C4-2B (cell line): ENCODE results near the gene ANKRD55.

ENCODE experiments used
- H3K27ac ChIP-seq: fragments of 450-650 bp; 2 replicates; pipeline ENCODE4 v1.5.1; 2017
- ZFX ChIP-seq: fragments of 450-650 bp; IDR thresholded peaks from 2 replicates; pipeline ENCODE4 v1.6.1; 2017
- TF ChIP-seq, protein P1 (sequence below): fragments of 450-650 bp; conservative IDR thresholded peaks from 2 replicates; pipeline ENCODE4 v1.5.1; 2017; ENCODE audit warnings: mild to moderate bottlenecking

ANKRD55 gene

DNA sequence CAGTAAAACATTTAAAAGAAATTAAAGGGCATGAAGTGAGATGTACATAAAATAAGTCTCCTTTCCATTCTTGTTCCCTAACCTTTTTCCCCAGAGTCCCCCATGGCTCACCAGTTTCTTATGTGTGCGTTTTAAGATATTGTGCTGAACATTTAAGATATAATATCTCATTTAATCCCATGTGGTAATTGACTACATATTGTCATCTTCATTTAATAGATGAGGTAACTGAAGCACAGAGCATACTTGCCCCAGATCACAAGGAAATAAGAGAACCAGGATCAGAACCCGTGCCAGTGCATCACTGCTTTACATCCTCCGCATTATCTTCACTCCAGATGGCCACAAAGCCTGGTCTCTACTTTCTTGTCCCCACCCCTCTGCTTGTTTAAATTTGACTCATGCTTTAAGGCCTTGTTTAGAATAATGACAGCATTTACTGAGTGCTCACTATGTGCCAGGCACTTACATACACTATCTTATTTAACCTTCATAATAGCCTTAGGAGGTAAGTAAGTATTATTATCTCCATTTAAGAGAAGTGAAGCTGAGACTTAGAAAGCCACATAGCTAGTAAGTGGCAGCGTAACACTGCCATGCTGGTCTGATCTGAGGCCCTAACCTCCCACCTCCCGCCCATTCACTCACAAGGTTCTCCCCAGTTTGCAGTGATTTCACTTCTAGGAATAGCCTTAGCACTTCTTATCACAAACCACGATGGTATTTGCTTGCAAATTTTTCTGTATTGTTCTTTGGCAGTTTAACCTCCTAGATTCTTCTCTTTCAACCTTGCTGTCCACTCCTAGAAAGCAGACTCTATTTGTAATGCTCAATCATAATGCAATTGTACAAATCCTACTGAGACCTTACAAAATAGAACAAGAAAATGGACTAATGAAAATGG is 160.0 kb downstream of the ANKRD55 start:
- H3K27ac ChIP-seq, result no peak overlapping the region
- TF ChIP-seq, protein P1, sequence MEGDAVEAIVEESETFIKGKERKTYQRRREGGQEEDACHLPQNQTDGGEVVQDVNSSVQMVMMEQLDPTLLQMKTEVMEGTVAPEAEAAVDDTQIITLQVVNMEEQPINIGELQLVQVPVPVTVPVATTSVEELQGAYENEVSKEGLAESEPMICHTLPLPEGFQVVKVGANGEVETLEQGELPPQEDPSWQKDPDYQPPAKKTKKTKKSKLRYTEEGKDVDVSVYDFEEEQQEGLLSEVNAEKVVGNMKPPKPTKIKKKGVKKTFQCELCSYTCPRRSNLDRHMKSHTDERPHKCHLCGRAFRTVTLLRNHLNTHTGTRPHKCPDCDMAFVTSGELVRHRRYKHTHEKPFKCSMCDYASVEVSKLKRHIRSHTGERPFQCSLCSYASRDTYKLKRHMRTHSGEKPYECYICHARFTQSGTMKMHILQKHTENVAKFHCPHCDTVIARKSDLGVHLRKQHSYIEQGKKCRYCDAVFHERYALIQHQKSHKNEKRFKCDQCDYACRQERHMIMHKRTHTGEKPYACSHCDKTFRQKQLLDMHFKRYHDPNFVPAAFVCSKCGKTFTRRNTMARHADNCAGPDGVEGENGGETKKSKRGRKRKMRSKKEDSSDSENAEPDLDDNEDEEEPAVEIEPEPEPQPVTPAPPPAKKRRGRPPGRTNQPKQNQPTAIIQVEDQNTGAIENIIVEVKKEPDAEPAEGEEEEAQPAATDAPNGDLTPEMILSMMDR, result no peak
- TF ChIP-seq ZFX, result no peak

DNA sequence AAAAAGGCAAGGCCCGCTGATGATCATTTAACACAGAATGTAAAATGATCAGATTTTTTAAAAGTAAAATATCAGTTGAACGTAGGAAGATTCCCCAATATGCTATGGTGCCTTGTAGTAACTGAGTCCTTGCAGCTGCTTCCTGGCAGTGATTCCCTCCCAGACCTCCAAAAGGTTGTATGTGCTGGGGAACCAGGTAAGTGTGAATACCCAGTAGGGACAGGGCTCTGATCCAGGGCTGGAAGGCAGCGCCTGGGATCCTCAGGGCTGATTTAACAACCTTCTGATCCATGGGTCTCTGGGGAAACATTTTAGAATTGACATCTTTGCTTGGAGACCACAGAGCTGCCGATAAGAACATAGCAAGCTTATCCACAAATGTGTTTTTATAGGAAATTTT is 161.7 kb downstream of the ANKRD55 start:
- H3K27ac ChIP-seq, result no peak overlapping the region
- TF ChIP-seq ZFX, result no peak
- TF ChIP-seq, protein P1, result no peak

DNA sequence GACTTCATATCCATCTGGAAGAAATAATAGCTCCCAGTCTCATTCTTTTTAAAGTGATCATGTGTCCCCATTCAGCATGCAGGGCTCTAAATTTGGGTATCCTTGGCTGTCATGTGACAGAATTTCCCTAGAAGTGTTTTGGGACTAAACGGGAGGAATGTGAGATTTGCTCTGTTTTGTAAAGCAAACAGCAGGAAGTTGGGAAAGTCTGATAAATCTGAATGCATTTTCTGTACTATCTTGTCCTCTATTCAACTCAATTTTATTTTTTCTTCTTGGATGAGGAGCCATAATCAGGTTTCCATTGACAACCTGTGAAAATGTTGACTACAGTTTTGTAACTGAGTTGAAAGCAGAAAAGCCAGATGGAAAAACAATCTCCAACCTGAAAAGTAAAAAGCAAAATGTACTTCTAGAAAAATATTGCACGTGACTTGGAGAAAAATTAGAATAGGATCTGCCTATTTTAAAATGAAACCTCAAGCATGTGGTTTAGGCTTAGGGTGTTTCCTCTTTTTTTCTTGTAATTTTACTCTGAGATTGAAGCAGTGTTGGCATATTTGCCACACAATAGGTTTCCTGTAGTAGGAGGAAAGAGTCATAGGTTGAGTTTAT is 162.2 kb downstream of the ANKRD55 start:
- TF ChIP-seq, protein P1, result no peak
- TF ChIP-seq ZFX, result no peak
- H3K27ac ChIP-seq, result no peak overlapping the region

DNA sequence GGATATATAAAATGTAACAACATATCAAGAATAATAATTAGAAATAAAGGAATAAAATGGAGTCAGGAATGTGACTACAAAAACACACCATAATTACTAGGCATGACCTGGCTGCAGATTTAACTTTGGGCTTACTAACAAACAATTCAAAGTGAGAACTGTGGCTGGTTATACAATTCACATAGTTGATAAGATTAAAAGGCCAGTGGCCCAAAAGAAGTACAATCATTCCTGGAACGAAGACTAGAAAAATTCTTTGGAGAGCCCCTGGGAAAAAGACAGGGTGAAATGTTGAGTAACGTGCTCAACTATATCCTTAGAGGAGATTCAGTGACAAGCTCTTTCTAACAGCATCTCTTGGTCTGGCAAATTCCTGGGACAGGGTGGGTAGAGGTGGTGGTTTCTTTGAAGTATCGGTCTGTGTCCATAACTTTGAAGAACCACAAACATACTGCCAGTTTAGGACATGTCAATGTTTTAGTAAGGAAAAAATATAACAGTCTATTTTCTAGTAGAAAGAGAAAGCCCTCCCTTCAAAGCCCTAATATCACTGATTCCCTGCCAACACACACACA is 163.4 kb downstream of the ANKRD55 start:
- no peak overlapping the region for H3K27ac ChIP-seq
- TF ChIP-seq, protein P1, result no peak
- no peak for TF ChIP-seq ZFX

DNA sequence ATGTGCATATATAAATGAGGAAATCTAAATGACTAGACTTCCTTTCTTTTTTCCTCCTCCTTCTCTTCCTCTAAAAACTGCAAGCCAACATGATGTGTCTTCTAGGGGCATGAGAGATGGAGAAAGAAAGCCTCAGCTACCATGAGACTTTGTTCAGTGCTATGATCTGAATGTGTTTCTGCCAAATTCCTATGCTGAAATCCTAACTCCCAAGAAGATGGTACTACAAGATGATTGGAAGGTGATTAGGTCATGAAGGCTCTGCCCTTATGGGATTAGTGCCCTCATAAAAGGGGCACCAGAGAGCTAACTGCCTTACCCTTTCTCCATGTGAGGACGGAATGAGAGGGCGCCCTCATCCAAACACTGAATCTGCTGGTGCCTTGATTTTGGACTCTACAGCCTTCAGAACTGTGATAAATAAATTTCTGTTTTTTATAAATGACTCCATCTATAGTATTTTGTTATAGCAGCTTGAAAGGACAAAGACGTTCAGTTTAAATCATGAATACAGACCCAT is 166.1 kb downstream of the ANKRD55 start:
- H3K27ac ChIP-seq, result no peak overlapping the region
- no peak for TF ChIP-seq ZFX
- TF ChIP-seq, protein P1, result no peak

DNA sequence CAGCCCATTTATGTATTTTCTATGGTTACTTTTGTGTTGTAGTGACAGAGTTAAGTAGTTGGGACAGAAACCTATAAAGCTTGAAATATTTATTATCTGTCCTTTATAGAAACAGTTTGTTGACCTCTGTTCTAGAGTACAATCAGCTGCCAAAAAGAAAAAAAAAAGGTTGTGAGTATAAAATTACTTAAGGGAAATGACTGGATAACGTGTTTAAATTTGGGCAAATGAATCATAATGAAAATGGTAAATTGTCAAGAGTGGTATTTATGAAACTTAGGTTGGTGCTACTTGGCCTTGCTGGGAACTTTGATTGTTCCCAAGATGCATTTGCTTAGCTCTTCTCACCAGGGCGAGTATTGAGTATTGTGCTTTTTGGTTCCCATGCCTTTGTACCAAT is 168.1 kb downstream of the ANKRD55 start:
- no peak for TF ChIP-seq ZFX
- TF ChIP-seq, protein P1, result no peak
- H3K27ac ChIP-seq, result no peak overlapping the region
